HepG2 (cell line): ENCODE measurements around the gene SLC44A4. TPM values are rescaled to one million over a fixed set of nuclear protein-coding genes. Genes with fewer than 3 reads are reported as not detected.

Source experiments
- ARID2 ChIP-seq: sonication (generic); formaldehyde crosslinking; IDR thresholded peaks from 2 replicates; pipeline ENCODE4 v1.8.1; 2022; ENCODE audit warnings: mild to moderate bottlenecking, missing genetic modification reagents, borderline replicate concordance
- CEBPB ChIP-seq: IDR thresholded peaks from 2 replicates; pipeline ENCODE4 v1.6.1; 2011; ENCODE audit warnings: low read depth, low read length, improper control_type of control experiment, borderline replicate concordance
- JUN ChIP-seq: sonication (generic); formaldehyde crosslinking; IDR thresholded peaks from 2 replicates; pipeline ENCODE4 v1.4.0; 2020; ENCODE audit warnings: mild to moderate bottlenecking, missing genetic modification reagents
- KAT7 ChIP-seq: IDR thresholded peaks from 2 replicates; pipeline ENCODE4 v1.6.1; 2018; ENCODE audit warnings: borderline replicate concordance, missing compliant biosample characterization
- PHF21A ChIP-seq: sonication (generic); formaldehyde crosslinking; IDR thresholded peaks from 2 replicates; pipeline ENCODE4 v1.5.0; 2020; ENCODE audit warnings: mild to moderate bottlenecking, missing genetic modification reagents
- POLR2A ChIP-seq, 2 experiments: IDR thresholded peaks; 2 replicates each; pipeline ENCODE4 v1.6.1; 2011; ENCODE audit warnings: low read depth in 2 of 2, low read length in 2 of 2, mild to moderate bottlenecking in 1 of 2, moderate library complexity in 1 of 2; ENCODE audit not compliant: insufficient read depth in 1 of 2
- SRSF4 ChIP-seq: fragments of 200-400 bp; formaldehyde crosslinking; IDR thresholded peaks from one replicate; pipeline ENCODE4 v1.6.1; 2018; ENCODE audit warnings: mild to moderate bottlenecking, low read depth, low read length, moderate library complexity; ENCODE audit not compliant: poor library complexity, severe bottlenecking
- ZBTB38 ChIP-seq: sonication (generic); formaldehyde crosslinking; IDR thresholded peaks from 2 replicates; pipeline ENCODE4 v1.5.1; 2020; ENCODE audit warnings: mild to moderate bottlenecking, missing genetic modification reagents
- ZC3H13 ChIP-seq: sonication (generic); formaldehyde crosslinking; IDR thresholded peaks from 2 replicates; pipeline ENCODE4 v1.8.1; 2023; ENCODE audit warnings: mild to moderate bottlenecking, missing genetic modification reagents, moderate library complexity
- ZNF788 ChIP-seq: sonication (generic); formaldehyde crosslinking; IDR thresholded peaks from 2 replicates; pipeline ENCODE4 v1.5.0; 2020; ENCODE audit warnings: mild to moderate bottlenecking, missing genetic modification reagents, borderline replicate concordance
- polyA plus RNA-seq, 8 experiments: library from polyadenylated mRNA; depleted of rRNA in 3 of 8; stranded (reverse) in 7 of 8; unstranded in 1 of 8; fragments of >200 nt; fragmentation: Illumina TruSeq in 4 of 8; extraction: Trizol in 4 of 8; gene quantifications; 2 replicates each; pipeline versions ENCODE4 v1.2.1 to v1.2.3, GENCODE V29; 2011 to 2016; ENCODE audit warnings: low read depth in 4 of 8, missing spikeins in 1 of 8, mixed read lengths in 1 of 8; ENCODE audit not compliant: insufficient read depth in 1 of 8
- total RNA-seq, 5 experiments: library from RNA; depleted of rRNA; stranded (reverse); fragments of >200 nt; fragmentation: Illumina TruSeq; extraction: Trizol; gene quantifications; 2 replicates each; pipeline ENCODE4 v1.2.3, GENCODE V29; 2016; ENCODE audit warnings: low read depth in 1 of 5
- TF ChIP-seq, protein P1 (sequence below): sonication (generic); formaldehyde crosslinking; IDR thresholded peaks from 2 replicates; pipeline ENCODE4 v1.5.1; 2020; ENCODE audit warnings: mild to moderate bottlenecking, missing genetic modification reagents, moderate library complexity

Gene SLC44A4
- total and polyA plus RNA-seq, 2 of the 13 experiments (the other 11 are each of a cell fraction or from before 2014, with no cell fraction given) = 3.5 to 5.9 TPM

GRCh38 chr6:31831350-31832215 lies 47.2 kb downstream of the SLC44A4 start (continued):
- TF ChIP-seq, protein P1, sequence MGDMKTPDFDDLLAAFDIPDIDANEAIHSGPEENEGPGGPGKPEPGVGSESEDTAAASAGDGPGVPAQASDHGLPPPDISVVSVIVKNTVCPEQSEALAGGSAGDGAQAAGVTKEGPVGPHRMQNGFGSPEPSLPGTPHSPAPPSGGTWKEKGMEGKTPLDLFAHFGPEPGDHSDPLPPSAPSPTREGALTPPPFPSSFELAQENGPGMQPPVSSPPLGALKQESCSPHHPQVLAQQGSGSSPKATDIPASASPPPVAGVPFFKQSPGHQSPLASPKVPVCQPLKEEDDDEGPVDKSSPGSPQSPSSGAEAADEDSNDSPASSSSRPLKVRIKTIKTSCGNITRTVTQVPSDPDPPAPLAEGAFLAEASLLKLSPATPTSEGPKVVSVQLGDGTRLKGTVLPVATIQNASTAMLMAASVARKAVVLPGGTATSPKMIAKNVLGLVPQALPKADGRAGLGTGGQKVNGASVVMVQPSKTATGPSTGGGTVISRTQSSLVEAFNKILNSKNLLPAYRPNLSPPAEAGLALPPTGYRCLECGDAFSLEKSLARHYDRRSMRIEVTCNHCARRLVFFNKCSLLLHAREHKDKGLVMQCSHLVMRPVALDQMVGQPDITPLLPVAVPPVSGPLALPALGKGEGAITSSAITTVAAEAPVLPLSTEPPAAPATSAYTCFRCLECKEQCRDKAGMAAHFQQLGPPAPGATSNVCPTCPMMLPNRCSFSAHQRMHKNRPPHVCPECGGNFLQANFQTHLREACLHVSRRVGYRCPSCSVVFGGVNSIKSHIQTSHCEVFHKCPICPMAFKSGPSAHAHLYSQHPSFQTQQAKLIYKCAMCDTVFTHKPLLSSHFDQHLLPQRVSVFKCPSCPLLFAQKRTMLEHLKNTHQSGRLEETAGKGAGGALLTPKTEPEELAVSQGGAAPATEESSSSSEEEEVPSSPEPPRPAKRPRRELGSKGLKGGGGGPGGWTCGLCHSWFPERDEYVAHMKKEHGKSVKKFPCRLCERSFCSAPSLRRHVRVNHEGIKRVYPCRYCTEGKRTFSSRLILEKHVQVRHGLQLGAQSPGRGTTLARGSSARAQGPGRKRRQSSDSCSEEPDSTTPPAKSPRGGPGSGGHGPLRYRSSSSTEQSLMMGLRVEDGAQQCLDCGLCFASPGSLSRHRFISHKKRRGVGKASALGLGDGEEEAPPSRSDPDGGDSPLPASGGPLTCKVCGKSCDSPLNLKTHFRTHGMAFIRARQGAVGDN (CRISPR knock-in tag) = 0 out of 2 replicates have a peak, but pooled peaks have one; percentile 16
- TF ChIP-seq SRSF4 (no peak), KAT7 (no peak), POLR2A (IDR thresholded peaks at IDR 0.05; ENCODE audit: insufficient read depth in 1 of 2, low read depth in 2 of 2, low read length in 2 of 2) (0 out of 4 replicates have a peak, but pooled peaks have one; percentile 19 to 21), JUN (CRISPR knock-in tag) (no peak), ZBTB38 (CRISPR knock-in tag) (peak; percentile 51; the same call in 1 of the 2 replicates), ZC3H13 (CRISPR knock-in tag) (peak; percentile 87), CEBPB (peak; percentile 45), ARID2 (0 out of 2 replicates have a peak, but pooled peaks have one; percentile 30), PHF21A (CRISPR knock-in tag) (peak; percentile 33; the same call in 1 of the 2 replicates), ZNF788 (peak; percentile 34; the same call in 1 of the 2 replicates)
